HG03095 (cell line): ENCODE results near the gene GLCE.
"Not testable (repeated sequence)": the region's sequence is repeated elsewhere in the genome, so short reads cannot be mapped to it uniquely, and the experiment has no call there.

Experiments
- ATAC-seq: cut with Tn5 transposase; IDR thresholded peaks from one replicate; pipeline ENCODE4 v1.9.1; 2021; ENCODE audit warnings: moderate library complexity; ENCODE audit not compliant: unreplicated experiment

The GLCE gene

DNA sequence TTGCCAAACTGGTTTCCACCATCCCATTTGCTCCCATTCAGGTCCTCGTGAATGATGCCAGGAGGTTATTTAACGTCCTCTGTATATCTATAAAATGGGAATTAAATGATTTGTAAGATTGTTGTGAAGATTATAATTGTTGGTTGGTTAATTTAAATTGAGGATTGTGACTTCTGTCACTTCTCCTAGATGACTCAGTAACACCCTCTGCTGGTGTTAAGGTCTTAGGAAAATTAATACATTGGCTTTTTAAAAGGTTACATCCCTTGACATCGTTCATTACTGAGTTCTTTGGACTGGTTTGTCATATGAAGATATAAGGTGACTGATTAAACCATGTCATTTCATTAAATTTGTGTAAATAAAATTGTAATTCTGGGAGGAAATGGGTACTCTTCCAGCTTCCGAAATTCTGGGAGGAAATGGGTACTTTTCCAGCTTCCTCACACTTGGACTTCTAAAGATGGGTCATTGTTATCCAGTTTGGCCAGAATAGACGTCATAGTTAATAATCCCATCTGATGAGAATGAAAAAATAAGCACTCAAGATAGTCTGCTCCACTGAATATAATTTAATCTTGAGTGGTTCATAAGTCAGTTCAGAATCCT, 105.0 kb downstream of the GLCE start:
- no peak for ATAC-seq

DNA sequence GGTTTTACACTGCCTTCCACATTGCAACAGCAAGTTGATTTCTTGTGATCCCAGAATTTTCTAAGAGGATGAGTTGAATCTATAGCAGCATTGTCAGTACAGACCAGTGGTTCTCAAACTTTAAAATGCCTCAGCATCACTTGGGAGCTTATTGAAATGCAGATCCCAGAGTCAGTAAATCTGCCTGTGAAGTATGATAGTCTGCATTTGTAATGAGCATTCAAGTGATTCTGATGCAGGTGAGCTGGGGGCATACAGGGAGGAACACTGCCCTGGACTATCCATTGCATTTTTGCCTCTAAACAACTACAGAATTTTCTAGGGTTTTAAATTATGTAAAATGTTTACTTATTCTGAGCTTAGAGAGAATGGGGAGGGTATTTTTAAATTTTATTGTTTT, 110.8 kb downstream of the GLCE start:
- ATAC-seq, result no peak

DNA sequence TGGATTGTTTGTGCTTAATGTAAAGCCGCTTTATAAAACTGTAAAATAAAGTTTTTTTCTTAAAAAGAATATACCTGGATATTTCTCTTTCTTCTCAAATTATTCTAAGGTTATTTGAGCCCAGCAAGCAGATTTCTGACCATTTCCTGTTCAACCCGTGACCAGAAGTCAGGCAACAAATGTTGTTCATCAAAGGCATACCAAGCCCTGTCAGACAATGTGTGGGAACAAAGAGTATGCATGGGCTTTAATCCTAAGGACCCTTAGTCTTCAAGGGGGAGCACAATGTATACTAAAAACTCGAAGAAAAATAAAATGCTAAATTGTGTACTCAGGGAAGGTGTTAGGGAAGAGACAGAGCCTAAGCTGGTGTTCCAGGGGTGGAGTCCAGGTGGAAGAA, 111.7 kb downstream of the GLCE start:
- no peak for ATAC-seq

DNA sequence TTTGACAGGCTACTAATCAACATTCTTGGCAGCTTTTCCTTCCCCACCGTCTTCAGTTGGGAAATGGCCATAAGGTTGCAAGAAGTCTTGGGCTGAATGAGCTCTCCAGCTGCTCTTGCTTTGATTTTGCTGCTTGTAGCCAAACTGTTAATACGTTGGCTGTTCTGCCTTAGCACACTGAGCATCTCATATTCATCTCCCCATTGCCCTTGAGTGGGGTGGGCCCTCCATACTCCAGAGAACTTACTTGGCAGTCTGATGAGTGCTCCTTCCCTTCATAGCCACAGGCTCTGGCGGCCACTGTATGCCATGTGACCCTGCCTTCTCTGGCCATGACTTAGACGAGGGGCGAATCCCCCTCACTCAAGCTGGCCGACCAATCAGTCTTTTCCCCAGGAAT, 112.5 kb downstream of the GLCE start:
- no peak for ATAC-seq

DNA sequence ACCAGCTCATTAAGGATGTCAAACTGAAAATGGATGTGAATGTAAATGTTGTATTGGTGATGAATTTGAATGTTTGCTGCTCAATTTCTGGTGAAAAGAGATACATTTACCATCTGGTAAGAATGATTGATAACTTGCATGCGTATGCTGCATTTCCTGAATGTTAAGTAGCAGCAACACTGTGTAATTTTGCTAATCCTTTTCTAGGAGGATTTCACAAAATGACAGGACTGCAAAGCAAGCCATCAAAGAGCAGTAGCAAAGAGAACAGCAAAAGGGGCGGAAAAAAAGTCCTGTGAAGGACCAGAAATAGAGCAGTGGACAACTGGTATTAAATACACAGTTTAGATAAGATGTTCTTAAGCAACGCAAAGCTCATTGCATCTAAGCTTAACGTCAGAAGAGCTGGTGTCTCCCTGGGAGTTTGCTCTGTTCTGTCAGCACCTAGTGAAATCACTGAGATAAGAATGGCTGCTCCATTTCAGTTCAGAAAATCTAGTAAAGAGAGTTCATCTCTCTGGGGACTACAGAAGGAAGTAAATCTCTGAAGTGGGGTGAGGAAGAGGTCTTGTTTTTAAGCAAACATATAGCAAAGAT, 114.7 kb downstream of the GLCE start:
- no peak for ATAC-seq

DNA sequence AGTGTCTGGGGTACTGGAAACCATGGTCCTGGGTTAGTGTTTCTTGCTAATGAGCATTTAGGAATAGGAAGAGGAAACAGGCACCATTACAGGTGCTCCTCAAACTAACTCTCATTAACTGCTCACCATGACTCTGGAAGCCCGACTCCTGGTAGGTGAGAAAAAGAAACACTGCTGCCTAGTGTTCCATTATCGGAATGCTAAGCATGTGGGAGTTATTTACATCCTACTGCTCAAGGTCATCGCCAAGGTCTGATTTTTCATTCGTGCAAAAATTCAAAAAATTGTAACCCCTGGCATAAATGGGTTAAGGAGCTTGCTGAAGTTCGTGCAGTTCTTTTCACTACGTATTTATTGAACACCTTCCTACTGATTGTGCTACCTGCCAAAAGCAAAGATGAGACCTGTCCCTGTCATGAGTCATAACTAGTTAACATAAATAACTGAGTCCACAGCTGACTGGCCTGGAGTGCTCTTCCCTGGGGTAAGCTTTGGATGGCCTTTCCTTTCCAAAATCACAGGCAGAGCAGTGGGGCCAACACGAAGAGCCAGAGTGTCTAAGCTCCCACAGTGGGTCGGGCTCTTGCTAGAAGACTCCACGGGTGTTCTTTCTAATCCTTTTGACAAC, 115.6 kb downstream of the GLCE start:
- ATAC-seq, result no peak

DNA sequence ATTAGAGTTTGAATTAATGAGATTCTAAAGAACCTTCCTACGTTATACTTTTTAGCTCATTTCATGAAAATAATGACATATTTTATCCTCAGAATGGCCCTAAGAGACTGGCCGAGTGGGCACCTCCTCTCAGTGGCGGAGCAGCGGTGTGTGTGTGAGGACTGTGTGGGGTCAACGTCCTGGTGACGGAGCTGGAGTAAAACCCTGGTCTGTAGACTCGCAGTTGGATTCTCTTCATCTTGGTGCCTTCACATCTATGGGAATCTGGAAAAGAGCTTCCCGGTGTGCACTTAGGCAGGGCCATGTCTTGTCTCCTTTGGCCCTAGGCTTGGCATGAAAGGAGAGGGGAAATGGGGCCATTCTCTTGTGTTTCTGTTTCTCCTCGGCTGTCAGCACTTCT, 116.9 kb downstream of the GLCE start:
- no peak for ATAC-seq

DNA sequence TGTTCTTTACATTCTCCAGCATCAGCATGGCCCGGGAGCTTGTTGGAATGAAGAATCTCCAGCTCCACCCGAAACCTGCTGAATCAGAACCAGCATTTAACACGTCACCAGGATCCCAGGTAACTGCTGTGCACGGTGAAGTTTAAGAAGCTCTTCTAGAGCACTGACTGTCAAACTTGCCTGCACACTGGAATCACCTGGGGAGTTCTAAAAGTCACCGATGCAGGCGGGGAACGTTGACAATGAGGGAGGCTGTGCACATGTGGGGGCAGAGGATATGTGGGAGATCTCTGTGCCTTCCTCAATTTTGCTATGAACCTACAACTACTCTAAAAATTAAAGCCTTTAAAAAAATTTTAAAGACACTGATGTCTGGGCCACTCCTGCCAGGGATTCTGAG, 119.2 kb downstream of the GLCE start:
- ATAC-seq, result no peak

DNA sequence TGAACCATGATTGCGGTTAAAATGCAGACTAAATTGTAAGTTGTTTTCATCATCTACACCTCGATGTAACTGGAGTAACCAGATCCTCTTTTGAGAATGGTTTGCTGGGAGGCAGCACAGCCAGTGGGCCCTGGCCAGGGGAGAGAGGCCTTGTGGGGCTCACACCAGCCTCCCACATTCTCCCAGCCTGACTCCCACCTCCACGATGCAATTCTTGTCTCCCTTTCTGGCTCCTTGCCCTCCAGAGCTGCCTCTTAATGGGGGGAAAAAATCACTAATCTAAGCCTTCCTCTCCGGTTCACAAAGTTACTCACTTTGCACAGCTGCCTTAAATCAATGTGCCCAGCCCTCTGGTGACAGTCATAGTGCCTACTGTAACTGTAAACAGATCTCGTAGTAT, 120.3 kb downstream of the GLCE start:
- no peak for ATAC-seq

DNA sequence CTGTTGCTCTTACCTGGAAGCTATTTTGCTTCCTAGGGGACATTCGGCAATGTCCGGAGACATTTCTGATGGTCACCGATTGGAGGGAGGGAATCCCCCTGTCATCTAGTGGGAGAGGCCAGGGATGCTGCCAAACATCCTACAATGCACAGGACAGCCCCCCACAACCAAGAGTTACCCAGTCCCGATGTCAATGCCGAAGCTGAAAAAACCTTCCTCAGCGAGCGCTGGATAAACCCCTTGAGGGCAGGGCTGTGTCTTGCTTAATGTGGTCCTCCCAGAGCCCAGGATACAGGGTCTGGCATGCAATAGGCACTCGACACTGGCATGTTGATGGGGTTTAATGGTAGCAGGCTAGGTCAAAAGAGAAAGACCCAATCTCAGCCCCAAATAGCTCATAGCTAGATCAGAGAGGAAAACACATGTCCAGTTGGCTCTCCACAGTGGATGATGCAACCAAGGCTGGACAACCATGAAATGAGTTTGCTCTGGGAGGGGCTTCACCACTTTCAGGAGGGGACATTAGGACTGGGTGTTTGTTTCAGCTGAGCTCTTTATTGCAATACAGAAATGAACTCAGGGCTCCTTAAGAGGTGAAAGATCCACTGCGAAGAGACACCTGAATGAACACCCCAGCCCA, 121.8 kb downstream of the GLCE start:
- ATAC-seq, result no peak

DNA sequence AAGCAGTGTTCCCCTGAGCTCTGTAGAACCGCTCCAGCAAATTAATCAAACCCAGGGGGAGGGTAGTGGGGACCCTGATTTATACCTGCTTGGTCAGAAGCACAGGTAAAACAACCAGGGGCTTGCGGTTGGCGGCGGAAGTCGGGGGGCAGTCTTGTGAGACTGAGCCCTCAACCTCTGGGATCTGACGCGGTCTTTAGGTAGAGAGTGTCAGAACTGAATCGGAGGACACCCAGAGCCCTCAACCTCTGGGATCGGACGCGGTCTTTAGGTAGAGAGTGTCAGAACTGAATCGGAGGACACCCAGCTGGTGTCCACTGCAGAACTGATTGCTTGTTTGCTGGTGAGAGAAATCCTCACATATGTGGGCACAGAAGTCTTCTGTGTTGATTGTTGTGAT, 125.4 kb downstream of the GLCE start:
- ATAC-seq, result no peak

DNA sequence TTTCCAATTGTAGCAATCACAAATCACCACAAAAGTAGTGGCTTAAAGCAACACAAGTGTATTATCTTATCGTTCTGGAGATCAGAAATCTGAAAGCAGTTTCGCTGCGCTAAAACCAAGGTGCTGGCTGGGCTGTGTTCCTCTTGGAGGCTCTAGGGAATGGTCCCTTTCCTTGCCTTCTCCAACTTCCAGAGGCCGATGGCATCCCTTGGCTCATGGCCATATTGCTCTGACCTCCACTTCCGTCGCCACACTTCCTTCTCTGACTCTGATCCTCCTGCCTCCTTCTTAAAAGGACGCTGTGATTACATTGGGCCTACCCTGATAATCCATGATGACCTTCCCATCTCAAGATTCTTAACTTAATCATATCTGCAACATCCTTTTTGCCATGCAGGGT, 127.6 kb downstream of the GLCE start:
- ATAC-seq, result no peak

DNA sequence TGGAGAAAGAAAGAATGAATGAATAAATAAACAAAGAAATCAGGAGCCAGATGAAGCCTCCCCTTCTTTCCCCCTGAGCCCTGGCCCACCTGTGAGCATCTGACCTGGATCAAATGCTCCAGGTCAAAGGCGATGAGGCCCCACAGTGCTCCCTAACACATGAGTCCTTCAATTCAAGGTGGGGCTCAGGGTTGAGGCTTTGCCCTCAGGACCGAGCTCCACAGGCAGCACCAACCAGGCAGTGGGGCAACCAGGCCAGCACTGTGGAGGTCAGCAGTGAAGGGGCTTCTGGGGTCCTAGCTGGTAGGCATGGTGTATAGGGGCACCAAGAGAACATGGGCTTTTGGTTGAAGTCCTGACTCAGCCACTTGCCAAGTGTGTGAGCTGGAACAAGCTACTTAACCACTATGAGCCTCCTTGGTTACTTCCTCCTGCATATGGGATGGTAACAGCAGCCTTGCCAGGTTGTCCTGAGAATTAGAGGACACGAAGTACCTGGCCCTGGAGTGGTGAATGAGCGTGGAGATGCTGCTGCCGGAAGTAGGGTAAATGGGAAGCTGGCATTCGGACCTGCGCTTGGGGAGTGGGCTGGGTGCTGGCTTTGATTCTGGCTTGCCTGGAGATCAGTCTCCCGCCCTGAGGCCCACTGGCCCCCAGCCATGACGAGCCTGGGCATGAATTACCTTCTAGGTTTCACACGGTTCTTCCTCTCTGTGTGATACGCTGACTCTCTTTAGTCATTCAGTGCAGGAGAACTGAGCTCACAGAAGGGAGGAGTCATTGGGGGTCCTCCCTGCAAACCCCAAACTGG, 128.3 kb downstream of the GLCE start:
- no peak for ATAC-seq

DNA sequence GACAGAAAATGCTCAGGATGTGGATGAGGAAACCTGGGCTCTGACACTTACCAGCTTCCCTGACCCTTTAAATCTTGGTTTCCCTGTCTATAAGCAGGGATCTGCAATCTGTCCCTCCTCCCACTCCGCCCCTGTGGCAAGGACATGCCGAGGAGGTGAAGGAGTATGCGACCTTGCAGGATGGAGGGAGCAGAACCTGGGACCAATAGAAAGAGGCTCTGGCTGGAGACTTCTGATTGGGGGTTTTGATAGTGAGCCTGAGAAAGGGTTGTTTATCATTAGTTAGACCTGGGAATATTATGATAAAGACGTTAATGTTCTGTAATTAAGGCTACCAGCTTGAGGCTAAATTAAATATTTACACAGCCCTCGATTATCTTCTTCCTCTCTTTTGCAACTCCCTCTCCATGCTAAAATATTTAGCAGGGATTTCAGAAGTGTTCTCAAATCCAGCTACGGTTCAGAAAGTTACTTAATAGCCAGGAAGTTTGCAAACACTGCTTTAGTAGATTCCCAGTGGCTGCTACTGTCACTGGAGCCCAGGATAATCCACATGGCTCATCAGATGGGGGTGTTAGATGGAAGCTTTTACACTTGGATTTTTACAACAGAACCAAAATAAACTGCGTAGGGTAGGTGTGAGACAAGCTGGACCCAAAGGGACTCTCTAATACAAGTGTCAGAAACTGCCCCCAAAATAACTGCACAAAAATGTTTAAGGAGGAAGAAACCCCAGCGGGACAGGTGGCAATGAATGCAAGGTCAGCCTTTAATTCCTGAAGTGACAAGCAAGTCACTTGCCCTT, 129.1 kb downstream of the GLCE start:
- ATAC-seq, result no peak

DNA sequence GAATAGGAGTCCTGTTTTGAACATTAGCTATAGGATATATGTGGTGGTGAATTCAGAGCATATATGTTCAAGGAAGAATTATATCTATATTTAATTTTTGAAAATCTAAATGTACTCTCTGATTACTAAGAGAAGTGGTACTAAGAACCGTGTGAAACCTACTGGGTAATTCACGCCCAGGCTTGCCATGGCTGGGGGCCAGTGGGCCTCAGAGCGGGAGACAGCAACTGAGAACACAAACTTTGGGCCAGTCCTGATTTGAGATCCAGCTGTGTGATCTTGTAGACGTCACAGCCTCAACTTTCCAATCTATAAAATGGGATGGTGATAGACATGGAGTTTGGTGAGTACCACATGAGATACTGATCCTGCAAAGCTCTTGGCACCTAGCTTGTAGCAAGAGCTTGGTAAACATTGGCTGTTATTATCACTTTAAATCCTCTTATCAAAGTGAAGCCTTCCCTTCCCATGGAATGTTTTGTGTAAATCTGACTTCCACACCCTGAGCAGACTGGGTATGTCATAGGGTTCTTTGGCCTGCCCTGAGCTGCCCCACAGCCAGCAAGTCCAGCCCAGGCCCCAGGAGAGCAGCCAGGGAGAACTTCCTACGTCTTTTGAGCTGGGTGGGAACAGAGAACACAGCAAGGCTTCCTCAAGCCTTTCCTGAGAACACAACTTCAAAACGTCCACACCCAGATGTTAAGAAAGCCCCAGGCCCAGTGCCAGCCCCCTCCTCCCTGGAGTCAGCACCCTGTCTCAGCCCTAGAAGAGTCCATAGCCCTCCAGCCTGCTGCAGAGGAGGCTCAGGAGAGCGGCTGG, 130.1 kb downstream of the GLCE start:
- ATAC-seq, result no peak

DNA sequence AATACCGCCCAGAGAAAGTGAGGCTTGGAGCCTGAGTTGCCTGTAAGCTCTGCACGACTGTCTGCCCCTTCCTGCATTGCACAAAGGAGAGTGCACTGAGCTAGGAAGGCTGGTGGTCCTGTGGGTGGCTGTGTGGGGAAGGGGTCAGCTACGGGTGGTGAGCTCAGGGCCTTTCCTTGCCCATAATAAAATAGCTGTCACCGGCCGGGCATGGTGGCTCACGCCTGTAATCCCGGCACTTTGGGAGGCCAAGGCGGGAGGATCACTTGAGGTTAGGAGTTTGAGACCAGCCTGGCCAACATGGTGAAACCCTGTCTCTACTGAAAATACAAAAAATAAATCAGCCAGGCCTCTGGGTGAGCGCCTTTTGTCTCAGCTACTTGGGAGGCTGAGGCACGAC, 131.2 kb downstream of the GLCE start:
- not testable (repeated sequence) for ATAC-seq

DNA sequence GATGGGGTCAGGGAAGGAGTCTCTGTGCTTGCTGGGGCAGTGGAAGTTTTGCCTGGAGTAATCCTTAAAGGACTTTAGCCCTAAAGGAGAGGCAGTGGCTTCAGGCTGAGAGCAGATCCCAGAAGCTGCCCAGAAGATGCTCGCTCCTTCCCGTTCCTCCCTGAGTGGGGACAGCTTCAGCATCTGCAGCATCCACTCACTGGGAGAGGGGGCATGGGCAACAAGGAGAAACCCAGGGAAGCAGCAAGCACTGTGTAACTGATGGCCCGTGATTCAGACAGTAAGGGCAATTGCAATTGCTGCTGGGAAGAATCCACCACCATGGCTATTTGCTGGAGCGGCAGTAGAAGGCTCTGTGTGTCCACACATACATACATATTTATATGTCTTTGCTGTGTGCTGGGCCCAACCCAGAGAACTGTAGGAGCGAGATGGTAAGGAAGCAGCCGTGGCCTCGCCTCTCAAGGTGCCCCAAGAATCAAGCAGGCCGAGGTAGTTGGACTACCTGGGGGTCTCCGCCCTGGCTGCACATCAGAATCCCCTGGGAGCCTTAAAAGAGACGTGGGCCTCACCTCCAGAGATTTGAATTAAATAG, 132.5 kb downstream of the GLCE start:
- ATAC-seq, result no peak

DNA sequence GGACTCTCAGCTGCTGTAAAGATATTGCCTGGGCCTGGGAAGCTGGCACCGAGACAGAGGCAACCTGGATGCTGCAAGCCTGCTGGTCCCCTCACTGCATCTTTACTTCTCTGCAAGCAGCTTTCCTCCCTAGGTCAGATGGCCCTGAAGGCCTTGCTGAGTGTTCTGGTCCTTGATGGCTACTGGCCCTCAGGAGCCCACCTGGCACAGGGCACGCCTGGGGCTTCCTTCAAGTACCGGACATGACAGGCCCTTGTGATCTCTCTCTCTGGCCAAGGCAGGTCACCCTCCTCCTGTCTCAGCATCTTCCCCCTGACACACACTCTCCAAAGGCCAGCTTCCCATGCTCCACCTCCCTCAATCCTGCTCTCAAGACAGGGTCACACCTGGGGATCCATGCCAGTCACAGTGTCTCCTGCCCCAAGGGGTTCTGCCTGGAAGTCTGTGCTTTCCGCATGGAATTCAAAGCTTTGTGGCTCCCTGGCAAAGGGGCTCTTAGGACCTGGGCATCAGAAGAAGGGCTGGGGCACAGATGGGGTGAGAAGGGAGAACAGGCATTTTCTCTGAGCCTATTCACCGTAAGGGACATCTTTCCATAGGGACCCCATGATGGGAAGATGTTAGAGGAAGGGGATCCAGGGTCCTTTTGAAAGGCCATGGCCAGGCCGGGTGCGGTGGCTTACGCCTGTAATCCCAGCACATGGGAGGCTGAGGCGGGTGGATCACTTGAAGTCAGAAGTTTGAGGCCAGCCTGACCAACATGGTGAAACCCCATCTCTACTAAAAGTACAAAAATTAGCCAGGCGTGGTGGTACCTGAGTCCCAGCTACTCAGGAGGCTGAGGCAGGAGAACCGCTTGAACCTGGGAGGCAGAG, 133.5 kb downstream of the GLCE start:
- no peak for ATAC-seq
